ENCODE results near the gene IFFO2.

IFFO2 gene

GRCh38 chr1:18948913-18949685, 7.4 kb downstream of the IFFO2 start:
- no peak for TF ChIP-seq ZFP30 (CRISPR knock-in tag; IDR thresholded peaks at IDR 0.05)
- TF ChIP-seq CSDC2 (CRISPR knock-in tag; IDR thresholded peaks at IDR 0.05) = no peak
- TF ChIP-seq OSR1 (CRISPR knock-in tag; IDR thresholded peaks at IDR 0.05) = no peak
- TF ChIP-seq CSRNP3 (CRISPR knock-in tag; IDR thresholded peaks at IDR 0.05) = no peak
- TF ChIP-seq ZNF8 (CRISPR knock-in tag; IDR thresholded peaks at IDR 0.05) = no peak
- TF ChIP-seq CREB5 (CRISPR knock-in tag; IDR thresholded peaks at IDR 0.05; ENCODE audit: low read depth) = no peak
- no peak for TF ChIP-seq SNAI2 (CRISPR knock-in tag; IDR thresholded peaks at IDR 0.05)
- no peak for TF ChIP-seq PATZ1 (CRISPR knock-in tag; IDR thresholded peaks at IDR 0.05; ENCODE audit: borderline replicate concordance)
- no peak for TF ChIP-seq TOX (CRISPR knock-in tag; IDR thresholded peaks at IDR 0.05; ENCODE audit: borderline replicate concordance)
- TF ChIP-seq ZFP3 (CRISPR knock-in tag; IDR thresholded peaks at IDR 0.05) = no peak
- peak; percentile 30 for ATAC-seq

- TF ChIP-seq PATZ1 (CRISPR knock-in tag; IDR thresholded peaks at IDR 0.05; ENCODE audit: borderline replicate concordance) (no peak), ARNTL (CRISPR knock-in tag; IDR thresholded peaks at IDR 0.05; ENCODE audit: borderline replicate concordance, low read depth) (no peak), POU6F1 (CRISPR knock-in tag; IDR thresholded peaks at IDR 0.05; ENCODE audit: borderline replicate concordance, low read depth) (no peak), OSR1 (CRISPR knock-in tag; IDR thresholded peaks at IDR 0.05) (no peak), CREB5 (CRISPR knock-in tag; IDR thresholded peaks at IDR 0.05; ENCODE audit: low read depth) (no peak), ESRRG (CRISPR knock-in tag; IDR thresholded peaks at IDR 0.05) (no peak), TOX (CRISPR knock-in tag; IDR thresholded peaks at IDR 0.05; ENCODE audit: borderline replicate concordance) (no peak), ZNF8 (CRISPR knock-in tag; IDR thresholded peaks at IDR 0.05) (no peak), RARB (CRISPR knock-in tag; IDR thresholded peaks at IDR 0.05) (no peak)
- peak; percentile 61 for ATAC-seq
Observed at GRCh38 chr1:18948048-18948912, 8.2 kb downstream of the IFFO2 start.

- no peak for ATAC-seq
- no peak for TF ChIP-seq PATZ1 (CRISPR knock-in tag; IDR thresholded peaks at IDR 0.05; ENCODE audit: borderline replicate concordance)
- TF ChIP-seq CREB5 (CRISPR knock-in tag; IDR thresholded peaks at IDR 0.05; ENCODE audit: low read depth) = no peak
- TF ChIP-seq ZNF70 (CRISPR knock-in tag; IDR thresholded peaks at IDR 0.05) = no peak
- no peak for TF ChIP-seq ZFP30 (CRISPR knock-in tag; IDR thresholded peaks at IDR 0.05)
- TF ChIP-seq TCF4 (CRISPR knock-in tag; IDR thresholded peaks at IDR 0.05; ENCODE audit: borderline replicate concordance) = no peak
- TF ChIP-seq PPARA (CRISPR knock-in tag; IDR thresholded peaks at IDR 0.05; ENCODE audit: borderline replicate concordance) = no peak
- no peak for TF ChIP-seq BACH2 (CRISPR knock-in tag; IDR thresholded peaks at IDR 0.05; ENCODE audit: borderline replicate concordance)
- no peak for TF ChIP-seq GLIS3 (CRISPR knock-in tag; IDR thresholded peaks at IDR 0.05)
- TF ChIP-seq ZC3H10 (CRISPR knock-in tag; IDR thresholded peaks at IDR 0.05) = no peak
- TF ChIP-seq ESRRG (CRISPR knock-in tag; IDR thresholded peaks at IDR 0.05) = no peak
- TF ChIP-seq ZNF8 (CRISPR knock-in tag; IDR thresholded peaks at IDR 0.05) = no peak
- TF ChIP-seq ZNF565 (CRISPR knock-in tag; conservative IDR thresholded peaks at IDR 0.05; ENCODE audit: low read depth) = no peak
Observed at GRCh38 chr1:18947570-18947969, 8.9 kb downstream of the IFFO2 start.
